ENCODE results near the gene SLC17A9.

Gene SLC17A9

DNA sequence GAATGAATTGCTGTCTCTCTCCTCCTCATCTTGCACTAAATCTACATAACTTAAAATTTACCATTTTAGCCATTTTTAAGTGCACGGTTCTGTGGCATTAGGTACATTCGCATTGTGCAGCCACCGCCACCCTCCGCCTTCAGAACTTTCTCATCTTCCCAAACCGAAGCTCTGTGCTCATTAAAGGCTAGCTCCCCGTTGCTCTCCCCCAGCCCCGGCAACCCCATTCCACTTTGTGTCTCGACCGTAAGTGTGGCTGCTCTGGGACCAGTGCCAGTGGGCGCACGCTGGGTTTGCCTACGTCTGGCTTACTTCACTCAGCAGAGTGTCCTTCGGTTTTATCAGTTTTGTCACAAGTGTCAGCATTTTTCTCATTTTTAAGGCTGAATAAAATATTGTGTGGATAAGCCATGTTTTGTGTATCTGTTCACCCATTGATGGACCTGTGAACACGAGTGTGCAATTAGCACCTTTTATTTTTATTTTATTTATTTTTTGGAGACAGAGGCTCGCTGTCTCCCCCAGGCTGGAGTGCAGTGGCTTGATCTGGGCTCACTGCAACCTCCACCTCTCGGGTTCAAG lies 16.8 kb downstream of the SLC17A9 start:
- DNase-seq = no peak

DNA sequence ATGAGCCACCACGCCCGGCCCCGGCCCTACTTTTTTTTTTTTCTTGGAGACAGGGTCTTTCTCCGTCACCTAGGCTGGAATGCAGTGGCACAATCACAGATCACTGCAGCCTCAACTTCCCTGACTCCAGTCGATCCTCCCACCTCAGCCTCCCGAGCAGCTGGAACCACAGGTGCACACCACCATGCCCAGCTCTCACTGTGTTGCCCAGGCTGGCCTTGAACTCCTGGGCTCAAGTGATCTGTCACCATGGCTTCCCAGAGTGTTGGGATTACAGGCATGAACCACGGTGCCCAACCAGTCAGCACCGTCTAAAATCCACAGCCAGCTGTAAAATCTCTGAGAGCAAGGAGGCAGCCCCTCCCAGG lies 17.4 kb downstream of the SLC17A9 start:
- no peak for DNase-seq

GRCh38 chr20:62970307-62971210 lies 18.1 kb downstream of the SLC17A9 start:
- no peak for DNase-seq

DNA sequence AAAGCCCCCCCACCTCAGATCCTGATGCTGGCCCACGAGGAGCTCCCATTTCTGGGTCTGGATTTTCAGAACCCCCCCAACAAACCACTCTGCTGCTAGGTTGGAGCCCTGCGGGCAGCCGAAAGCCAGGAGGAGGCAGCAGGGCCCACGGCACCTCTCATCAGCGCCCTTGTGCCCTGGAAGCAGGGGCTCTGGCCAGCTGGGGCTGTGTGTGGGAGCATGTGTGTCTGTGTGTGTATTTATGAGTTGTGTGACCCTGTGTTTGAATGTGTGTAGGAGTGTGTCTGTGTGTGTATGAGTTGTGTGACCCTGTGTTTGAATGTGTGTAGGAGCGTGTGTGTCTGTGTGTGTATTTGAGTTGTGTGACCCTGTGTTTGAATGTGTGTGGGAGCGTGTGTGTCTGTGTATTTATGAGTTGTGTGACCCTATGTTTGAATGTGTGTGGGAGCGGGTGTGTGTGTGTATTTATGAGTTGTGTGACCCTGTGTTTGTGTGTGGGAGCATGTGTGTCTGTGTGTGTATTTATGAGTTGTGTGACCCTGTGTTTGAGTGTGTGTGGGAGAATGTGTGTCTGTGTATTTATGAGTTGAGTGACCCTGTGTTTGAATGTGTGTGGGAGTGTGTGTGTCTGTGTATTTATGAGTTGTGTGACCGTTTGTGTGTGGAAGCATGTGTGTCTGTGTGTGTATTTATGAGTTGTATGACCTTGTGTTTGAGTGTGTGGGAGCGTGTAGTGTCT lies 18.9 kb downstream of the SLC17A9 start:
- no peak for DNase-seq

DNA sequence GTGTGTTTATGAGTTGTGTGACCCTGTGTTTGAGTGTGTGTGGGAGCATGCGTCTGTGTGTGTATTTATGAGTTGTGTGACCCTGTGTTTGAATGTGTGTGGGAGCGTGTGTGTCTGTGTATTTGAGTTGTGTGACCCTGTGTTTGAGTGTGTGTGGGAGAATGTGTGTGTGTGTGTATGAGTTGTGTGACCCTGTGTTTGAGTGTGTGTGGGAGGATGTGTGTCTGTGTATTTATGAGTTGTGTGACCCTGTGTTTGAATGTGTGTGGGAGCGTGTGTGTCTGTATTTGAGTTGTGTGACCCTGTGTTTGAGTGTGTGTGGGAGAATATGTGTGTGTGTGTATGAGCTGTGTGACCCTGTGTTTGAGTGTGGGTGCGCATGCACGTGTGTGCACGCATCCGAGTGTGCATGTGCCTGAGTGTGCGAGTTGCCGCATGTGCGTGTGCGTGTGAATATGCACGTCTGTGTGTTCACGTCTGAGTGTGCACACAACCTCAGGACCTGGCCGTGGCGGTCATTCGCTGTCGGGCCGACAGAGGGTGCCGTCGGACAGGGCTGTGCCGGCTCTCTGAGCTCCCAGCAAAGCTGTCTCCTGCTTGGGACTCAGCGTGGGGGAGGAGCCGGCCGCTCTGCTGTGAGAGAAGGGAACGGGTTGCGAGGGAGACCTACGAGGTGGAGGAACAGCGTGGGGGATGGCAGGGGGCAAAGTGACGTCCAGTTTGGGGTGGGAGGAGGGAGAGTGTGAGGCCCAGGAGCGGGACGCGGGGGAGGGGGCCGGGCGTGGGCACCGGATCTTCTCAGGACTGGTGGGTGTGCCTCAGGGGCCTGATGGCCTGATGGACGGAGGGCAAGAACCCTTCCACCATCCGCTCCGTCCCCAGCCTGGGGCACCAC lies 19.7 kb downstream of the SLC17A9 start:
- DNase-seq = no peak

DNA sequence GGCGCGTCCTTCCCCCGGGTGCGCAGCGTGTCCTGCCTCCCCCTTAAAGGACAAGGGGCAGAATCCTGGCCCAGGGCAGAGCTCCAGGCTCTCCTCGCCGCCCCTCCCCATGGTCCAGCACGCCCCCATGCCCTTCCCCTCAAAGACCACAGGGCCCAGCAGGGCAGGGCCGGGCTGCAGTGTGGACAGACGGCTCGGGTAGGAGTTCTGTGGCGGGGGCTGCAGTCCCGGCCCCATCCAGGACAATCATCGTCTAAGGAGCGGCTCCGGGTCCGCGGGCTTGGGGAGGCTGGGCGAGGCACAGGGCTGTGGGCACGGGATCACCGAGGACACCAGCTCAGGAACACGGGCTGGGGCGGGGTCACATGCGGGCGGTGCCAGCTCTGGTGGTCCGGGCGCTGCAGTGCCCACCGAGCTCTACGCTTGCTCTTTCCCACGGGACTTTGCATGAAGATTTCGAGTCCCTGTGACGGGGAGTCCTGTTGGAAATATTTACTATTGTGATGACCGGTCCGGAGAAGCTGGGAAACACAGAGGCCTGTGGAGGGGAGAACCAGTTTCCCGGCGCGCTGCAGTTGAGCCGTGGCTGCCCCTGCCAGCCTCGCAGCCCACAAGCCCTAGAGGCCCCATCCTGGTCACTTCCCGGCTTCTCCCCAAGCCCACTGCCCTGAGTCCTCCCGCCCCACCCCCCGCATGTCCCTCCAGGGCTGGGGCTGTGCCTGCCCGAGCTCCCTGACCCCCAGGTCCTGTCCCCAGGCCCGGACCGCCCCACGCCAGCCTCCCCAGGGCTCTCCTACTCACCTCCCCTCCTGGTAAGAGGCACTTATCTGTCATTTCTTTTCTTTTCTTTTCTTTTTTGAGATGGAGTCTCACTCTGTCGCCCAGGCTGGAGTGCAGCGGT lies 20.6 kb downstream of the SLC17A9 start:
- DNase-seq = no peak

DNA sequence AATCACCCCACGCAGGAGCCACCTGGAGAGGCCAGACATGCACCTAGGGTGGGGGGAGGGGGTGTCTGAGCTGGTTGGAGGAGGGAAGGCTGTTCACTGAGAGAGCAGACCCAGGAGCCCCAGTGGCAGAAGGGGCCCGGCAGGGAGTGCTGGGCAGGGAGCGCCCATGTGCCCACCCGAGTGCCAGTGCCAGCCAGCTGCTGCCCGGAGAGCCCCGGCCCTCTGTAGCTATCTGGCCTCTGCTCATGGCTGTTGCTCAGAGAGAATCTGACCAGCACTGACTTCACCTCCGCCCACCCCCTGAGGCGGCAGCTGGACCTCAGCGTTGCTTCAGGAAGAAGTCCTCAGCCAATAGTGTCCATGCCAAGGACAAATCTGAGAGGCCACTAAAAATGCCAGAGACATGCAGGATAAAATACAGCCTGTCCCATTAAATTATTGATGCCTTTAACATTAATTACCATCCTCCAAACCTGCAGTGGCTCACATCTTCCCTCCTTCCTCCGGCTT lies 22.8 kb downstream of the SLC17A9 start:
- no peak for DNase-seq

DNA sequence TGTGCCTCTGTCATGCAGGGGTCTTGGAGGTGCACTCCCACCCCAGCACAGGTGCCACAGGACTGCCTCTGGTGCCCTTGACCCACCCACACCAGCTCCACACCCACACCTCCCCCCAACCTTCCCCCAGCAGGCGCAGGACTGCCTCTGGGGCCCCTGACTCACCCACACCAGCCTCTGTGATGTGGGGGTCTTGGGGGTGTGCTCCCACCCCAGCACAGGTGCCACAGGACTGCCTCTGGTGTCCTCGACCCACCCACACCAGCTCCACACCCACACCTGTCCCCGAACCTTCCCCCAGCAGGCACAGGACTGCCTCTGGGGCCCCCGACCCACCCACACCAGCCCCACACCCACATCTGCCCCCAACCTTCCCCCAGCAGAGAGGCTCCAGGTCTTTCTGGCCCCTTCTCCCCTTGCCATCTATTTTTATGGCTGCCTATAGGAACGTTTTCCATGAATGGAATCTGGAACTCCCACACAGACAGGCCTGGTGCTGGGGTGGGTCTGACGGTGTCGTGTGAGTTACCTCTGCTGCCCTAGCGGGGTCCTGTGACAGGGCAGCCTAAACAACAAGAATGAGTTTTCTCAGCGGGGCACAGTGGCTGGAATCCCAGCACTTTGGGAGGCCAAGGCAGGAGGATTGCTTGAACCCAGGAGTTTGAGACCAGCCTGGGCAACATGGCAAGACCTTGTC lies 23.5 kb downstream of the SLC17A9 start:
- DNase-seq = no peak

- DNase-seq = no peak
Measured at GRCh38 chr20:62976886-62977285, 24.4 kb downstream of the SLC17A9 start.

- DNase-seq = no peak
Measured at GRCh38 chr20:62977613-62978560, 25.4 kb downstream of the SLC17A9 start.

GRCh38 chr20:62978561-62978943 lies 26.0 kb downstream of the SLC17A9 start:
- DNase-seq = no peak

GRCh38 chr20:62979310-62979709 lies 26.8 kb downstream of the SLC17A9 start:
- DNase-seq = no peak

DNA sequence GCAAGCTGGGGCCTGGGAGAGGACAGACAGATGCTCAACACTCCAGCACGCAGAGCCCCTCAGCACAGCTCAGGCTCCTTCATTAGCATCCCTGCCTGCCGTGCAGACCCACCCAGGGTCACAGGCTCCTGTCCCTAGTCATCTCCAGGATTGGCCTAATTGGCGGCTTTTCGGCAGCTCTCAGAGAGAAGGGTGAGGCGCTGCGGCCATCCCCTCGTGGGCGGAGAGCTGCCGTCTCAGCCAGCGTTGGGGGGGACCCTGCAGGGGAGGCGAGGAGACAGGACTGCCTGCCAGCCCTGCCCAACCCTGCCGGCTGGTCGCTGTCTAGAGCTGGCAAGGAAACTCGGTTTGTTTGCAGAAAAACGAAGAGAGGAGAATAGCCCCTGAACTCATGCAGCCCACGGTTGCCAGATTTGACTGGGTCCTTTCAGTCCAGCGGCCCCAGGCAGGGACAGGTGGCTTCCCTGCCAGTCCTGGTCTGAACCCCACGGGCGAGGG lies 27.4 kb downstream of the SLC17A9 start:
- DNase-seq = no peak

GRCh38 chr20:62980380-62980960 lies 28.0 kb downstream of the SLC17A9 start:
- no peak for DNase-seq

GRCh38 chr20:62980970-62981369 lies 28.5 kb downstream of the SLC17A9 start:
- DNase-seq = no peak

DNA sequence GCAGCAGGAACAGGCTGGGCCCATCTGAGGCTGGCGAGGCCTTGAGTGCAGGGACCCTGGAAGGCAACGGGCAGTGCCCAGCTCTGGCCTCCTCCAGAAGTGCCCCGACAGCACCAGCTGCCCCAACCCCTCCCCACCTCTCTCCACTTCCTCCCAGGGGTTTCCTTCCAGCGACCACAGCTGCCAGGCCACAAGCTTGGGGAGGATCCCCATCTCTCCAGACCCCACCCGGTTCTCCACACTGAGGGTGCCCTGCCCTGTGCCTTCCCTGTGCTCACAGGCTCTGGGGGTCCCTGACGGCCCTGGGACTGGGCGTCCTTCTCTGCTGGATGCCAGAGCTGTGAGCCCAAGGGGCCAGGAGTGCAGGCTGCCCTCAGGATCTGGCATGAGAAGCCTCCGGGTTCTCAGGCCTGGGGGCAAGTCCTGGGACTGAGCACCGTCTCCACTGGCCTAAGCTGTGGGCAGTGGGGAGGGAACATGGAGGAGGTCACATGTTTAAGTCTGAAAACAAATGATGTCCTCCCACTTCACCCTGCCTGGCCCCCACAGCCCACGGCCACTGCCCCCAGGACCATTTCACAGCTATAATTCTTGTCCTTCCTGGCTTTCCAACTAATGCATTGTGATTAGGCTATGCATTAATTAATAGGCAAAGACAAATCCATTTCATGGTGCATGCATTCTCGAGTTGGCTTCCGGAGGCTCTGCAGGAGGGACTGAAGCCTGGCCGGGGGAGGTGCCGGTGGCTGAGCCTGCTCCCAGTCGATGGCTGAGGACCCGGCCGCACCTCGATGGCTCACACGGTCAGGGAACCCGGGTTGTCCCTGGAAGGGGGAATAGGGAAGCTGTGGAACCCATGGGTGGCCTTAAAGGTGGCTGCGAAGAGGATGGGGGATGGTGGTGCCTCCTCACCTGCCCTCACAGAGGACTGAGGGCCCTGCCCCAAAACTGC lies 29.9 kb downstream of the SLC17A9 start:
- no peak for DNase-seq

- no peak for DNase-seq
Measured at GRCh38 chr20:62983210-62983609, 30.7 kb downstream of the SLC17A9 start.
